DND-41 (cell line): Measurements from ENCODE around the gene B4GAT1.

Source experiments
- EZH2 ChIP-seq: IDR thresholded peaks from 3 replicates; pipeline ENCODE4 v1.6.1; 2012; ENCODE audit warnings: borderline replicate concordance, low read depth, mild to moderate bottlenecking, moderate library complexity, low read length, inconsistent platforms; ENCODE audit not compliant: severe bottlenecking
- TF ChIP-seq, protein P1 (sequence below): IDR thresholded peaks from 2 replicates; pipeline ENCODE4 v1.5.1; 2012; ENCODE audit warnings: borderline replicate concordance, low read length, moderate library complexity, mild to moderate bottlenecking; ENCODE audit not compliant: poor library complexity, severe bottlenecking; ENCODE audit errors: extremely low read depth

DNA sequence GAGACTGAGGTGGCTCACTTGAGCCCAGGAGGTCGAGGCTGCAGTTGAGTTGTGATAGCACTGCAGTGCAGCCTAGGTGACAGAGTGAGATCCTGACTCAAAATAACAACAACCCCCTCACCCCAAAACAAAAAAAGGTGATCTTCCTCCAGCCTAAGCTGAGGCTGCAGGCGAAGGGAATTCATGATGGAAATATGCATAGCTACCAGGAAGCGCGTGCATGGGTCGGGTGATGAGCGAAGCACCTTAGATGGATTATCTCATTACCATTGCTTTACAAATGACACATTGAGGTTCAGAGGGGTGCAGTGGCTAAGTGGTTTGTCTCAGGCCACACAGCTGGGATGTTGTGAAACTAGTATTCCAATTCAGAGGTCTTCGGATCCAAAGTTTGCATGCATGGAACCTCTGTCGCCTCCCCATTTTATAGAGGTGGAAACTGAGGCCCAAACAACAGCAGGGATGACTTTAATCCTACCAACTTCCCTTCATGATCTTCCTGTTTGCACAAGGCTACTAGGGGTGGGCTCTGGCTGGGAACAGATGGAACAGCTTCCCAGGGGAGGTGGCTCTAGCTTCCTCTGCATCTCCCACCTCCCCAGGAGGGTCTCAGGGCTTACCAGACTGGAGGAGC is 19.5 kb upstream of the B4GAT1 start:
- no peak for TF ChIP-seq EZH2
- TF ChIP-seq, protein P1, sequence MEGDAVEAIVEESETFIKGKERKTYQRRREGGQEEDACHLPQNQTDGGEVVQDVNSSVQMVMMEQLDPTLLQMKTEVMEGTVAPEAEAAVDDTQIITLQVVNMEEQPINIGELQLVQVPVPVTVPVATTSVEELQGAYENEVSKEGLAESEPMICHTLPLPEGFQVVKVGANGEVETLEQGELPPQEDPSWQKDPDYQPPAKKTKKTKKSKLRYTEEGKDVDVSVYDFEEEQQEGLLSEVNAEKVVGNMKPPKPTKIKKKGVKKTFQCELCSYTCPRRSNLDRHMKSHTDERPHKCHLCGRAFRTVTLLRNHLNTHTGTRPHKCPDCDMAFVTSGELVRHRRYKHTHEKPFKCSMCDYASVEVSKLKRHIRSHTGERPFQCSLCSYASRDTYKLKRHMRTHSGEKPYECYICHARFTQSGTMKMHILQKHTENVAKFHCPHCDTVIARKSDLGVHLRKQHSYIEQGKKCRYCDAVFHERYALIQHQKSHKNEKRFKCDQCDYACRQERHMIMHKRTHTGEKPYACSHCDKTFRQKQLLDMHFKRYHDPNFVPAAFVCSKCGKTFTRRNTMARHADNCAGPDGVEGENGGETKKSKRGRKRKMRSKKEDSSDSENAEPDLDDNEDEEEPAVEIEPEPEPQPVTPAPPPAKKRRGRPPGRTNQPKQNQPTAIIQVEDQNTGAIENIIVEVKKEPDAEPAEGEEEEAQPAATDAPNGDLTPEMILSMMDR, result no peak
